Measurements from ENCODE around the gene LYVE1. TPM values are rescaled to one million over a fixed set of nuclear protein-coding genes. Genes with fewer than 3 reads are reported as not detected.

Gene LYVE1, protein sequence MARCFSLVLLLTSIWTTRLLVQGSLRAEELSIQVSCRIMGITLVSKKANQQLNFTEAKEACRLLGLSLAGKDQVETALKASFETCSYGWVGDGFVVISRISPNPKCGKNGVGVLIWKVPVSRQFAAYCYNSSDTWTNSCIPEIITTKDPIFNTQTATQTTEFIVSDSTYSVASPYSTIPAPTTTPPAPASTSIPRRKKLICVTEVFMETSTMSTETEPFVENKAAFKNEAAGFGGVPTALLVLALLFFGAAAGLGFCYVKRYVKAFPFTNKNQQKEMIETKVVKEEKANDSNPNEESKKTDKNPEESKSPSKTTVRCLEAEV
- polyA plus RNA-seq (ENCODE audit: insufficient read length in 12 of 12) = 100 to 1,000 TPM in 2 of 12 donors, 10 to 100 TPM in 9, not detected in 1; 43.4 to 111 (median 84.8) TPM
- long read RNA-seq, donor 1, transcript LYVE1-201 (6 exons, 3,273 nt) = major isoform, 5 of 14 reads
- long read RNA-seq, donor 1, partial matches to known transcripts = 9 of 14 reads
- long read RNA-seq, donor 1, other reads (novel, unspliced or antisense) = 0 of 14 reads
- long read RNA-seq, donor 2, transcript LYVE1-201 (6 exons, 3,273 nt) = major isoform, 23 of 33 reads
- long read RNA-seq, donor 2, partial matches to known transcripts = 10 of 33 reads
- long read RNA-seq, donor 2, other reads (novel, unspliced or antisense) = 0 of 33 reads
- long read RNA-seq, donor 3, transcript LYVE1-201 (6 exons, 3,273 nt) = major isoform, 10 of 10 reads
- long read RNA-seq, donor 3, partial matches to known transcripts = 0 of 10 reads
- long read RNA-seq, donor 3, other reads (novel, unspliced or antisense) = 0 of 10 reads
- long read RNA-seq, donor 4, transcript LYVE1-201 (6 exons, 3,273 nt) = major isoform, 10 of 15 reads
- long read RNA-seq, donor 4, partial matches to known transcripts = 5 of 15 reads
- long read RNA-seq, donor 4, other reads (novel, unspliced or antisense) = 0 of 15 reads
- long read RNA-seq, donor 5 = 0 reads
- long read RNA-seq, donor 6, transcript LYVE1-201 (6 exons, 3,273 nt) = major isoform, 8 of 27 reads
- long read RNA-seq, donor 6, partial matches to known transcripts = 19 of 27 reads
- long read RNA-seq, donor 6, other reads (novel, unspliced or antisense) = 0 of 27 reads
- long read RNA-seq, donor 7, transcript LYVE1-201 (6 exons, 3,273 nt) = major isoform, 9 of 16 reads
- long read RNA-seq, donor 7, partial matches to known transcripts = 7 of 16 reads
- long read RNA-seq, donor 7, other reads (novel, unspliced or antisense) = 0 of 16 reads
- long read RNA-seq, donor 8, transcript LYVE1-201 (6 exons, 3,273 nt) = major isoform, 17 of 46 reads
- long read RNA-seq, donor 8, partial matches to known transcripts = 29 of 46 reads
- long read RNA-seq, donor 8, other reads (novel, unspliced or antisense) = 0 of 46 reads
- long read RNA-seq, donor 9, transcript LYVE1-201 (6 exons, 3,273 nt) = major isoform, 10 of 33 reads
- long read RNA-seq, donor 9, partial matches to known transcripts = 23 of 33 reads
- long read RNA-seq, donor 9, other reads (novel, unspliced or antisense) = 0 of 33 reads
- long read RNA-seq, donor 10, transcript LYVE1-201 (6 exons, 3,273 nt) = major isoform, 19 of 37 reads
- long read RNA-seq, donor 10, partial matches to known transcripts = 18 of 37 reads
- long read RNA-seq, donor 10, other reads (novel, unspliced or antisense) = 0 of 37 reads
- long read RNA-seq, donor 11, transcript LYVE1-201 (6 exons, 3,273 nt) = major isoform, 10 of 36 reads
- long read RNA-seq, donor 11, partial matches to known transcripts = 26 of 36 reads
- long read RNA-seq, donor 11, other reads (novel, unspliced or antisense) = 0 of 36 reads

DNA sequence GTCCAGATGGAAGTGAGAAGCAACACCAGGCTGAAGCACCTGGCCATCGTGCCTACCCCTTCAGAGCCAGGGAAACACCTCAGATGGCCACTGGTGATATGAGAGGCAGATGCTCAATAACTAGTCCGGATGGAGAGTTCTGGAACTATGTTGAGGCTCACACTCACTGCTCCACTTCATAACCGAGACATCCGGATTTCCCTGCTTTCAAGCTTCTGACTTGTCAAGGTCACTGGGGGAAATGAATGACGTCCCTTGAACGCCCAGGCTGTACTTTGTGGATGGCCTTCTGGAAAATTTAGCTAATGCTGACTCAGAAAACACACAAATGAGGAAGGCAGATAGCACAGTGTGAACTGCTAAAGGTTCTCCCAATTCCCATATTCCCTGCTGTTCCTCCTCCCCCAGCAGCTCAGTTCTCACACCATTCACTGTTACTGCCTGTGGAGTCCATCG is at the start of gene LYVE1:
LYVE1 (minus strand) TSS at position 180 of the 456 bp plus-strand sequence; CDS start at position 47, 133 bp downstream.
- peak; percentile 54 for DNase-seq

DNA sequence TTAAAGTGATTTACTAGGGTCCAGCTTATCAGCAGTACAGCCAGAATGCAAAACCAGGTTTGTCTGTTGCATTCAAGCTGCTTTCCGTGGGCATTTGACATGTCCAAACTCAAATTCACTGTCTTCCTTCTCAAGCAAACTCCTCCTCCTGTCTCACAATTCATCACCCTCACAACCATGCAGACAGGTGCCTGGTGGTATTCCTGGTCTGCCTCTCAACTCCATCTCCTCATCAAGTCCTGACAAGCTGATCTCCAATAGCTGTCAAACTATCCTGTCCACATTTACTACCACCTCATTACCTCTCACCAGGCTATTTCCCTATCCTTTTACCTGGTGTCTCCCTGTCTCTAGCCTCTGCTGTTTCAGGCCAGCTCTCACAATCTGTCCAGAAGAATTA is 49.1 kb upstream of the LYVE1 start:
- no peak for DNase-seq

DNA sequence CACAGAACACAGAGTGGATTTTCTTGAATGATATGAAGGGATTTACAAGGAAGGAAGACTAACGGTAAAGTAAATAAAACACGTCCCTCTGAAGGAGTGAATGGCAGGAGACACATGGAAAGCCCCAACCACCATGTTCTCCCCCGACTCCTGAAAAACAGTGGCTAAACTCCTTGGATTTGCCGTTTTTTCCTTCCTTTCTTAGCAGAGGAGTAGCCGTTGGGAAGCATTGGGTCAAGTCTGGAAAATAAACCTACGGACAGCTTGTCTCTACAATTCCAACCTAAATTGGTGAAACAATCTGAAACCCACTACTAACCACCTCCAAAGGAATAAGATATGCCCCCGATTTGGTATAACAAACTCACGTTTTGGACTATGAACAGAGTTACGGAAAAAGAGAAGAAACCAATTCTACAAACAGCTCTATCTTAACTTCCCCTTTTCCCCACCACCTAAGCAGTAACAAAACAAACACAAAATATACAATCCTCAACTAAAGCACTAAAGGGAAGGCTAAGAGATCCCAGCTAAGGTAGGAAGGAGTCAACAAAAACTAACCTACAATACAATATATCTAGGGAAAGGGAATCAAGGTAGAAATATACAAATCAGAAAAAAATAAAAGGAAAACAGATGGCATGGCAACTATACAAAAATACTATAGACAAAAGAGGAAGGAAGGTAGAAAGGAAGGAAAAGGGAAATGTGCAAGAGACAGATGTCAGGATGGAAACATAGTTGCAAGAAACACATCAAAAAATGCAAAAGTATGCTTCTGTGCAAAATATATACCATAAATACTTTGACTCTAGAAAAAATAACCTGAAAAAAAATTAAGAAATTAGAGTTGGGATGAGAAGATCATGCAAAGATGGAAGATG is 43.8 kb upstream of the LYVE1 start:
- no peak for DNase-seq

DNA sequence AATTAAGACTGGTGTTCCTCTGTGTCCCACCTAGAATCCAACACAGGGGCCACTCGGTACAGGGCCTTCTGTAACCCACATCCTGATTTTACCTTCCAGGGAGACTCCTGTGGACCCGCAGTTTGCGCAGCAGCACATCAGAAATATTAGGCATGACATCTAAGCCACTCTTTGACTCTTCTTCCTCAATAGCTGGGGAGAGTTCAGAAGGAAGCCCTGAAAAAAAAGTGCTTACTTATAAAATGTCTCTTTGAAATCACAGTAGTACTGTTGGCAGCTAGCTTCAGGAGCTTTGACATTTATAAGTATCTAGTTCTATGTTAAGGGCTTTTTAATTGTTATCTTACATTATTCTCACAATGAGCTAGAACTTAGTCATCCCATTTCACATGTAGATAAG is 41.2 kb upstream of the LYVE1 start:
- no peak for DNase-seq

DNA sequence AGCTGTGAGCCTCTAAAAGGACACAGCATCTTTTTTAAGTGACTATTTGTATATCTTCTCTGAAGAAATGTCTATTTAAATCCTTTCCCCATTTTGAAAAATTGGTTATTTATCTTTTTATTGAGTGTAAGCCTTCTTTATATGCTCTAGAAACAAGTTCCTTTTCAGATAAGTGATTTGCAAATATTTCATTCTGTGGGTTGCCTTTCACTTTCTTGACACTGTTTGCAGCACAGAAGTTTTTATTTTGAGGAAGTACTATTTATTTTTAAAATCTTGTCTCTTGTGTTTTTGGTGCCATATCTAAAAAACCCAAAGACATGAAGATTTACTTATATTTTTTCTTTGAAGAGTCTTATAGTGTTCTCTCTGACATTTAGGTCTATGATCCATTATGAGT is 40.1 kb upstream of the LYVE1 start:
- DNase-seq = no peak

DNA sequence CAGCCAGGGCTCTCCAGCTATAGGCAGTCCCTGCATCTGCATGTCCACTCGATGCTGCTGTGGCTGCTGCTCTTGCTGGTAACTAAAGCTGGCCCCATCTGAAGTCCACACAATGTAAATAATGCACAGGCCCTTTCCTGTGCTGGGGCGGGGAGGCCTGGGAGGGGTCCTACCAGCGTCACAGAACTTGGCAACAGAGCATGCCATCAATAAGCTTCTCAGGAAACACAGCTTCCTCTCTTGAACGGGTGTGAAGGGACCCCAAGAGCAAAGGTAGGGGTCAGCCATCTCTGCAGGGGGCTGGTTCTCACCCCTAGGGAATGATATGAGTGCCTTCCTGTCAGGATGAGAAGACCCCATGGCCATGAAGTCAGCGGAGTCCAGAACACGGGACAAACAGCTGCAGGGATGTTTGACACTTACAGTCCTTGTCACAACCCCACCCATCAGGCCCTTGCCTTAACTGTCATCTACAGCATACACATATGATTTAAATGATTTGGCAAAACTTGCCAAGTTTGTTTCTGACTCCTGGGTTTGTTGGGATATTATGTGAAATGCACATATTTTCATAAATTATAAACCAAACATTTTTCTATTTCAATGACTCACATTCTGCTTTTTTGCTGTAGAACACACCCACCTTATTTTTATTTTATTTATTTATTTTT is 39.1 kb upstream of the LYVE1 start:
- no peak for DNase-seq

DNA sequence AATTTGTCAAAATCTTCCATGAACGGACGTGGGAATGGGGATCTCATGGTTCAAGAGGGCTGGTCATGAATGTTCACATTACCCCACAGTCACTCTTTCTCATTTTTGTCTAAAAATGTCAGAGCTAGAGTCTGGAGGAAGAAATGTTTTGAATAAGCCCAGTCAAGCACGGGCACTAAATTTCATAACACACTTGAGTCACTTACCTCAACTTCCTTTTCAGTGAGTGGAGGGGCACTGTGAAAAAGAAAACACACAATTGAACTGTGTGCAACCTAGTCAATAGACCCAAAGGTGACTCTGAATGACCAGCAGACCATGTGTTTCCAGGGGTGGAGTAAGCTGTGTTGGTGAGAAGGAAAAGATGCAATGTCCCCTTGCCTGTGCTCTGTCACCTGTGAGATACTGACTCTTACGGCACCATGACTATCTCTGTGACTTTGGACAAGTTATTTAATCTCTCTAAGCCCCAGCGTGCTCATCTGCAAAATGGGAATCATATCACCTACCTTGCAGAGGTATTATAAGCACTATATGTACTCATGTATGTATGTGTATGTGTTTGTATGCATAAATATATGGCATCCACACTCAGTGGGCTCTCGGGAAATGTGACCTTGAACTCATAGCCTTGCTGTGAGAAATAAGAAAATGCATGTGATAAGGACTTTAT is 38.2 kb upstream of the LYVE1 start:
- no peak for DNase-seq

DNA sequence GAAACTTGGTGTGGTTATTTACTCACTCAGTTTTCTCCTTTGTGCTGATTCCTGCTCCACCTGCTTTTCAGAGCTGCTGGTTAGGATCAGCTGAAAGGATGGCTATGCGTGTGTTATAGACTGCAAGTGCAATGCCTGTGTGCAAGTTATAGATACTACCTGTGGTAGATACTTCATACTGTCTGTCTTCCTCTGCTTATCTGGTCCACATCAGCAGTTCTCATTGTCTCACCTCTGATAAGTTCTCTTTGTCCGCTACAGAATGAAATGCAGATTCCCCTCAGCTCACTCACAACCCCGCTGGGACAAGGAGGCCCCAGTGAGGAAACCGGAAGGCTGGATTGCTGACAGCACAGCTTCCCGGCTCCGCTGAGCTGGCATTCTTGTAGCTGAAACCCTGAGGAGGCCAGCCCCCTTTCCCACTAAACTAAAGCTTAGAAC is 37.5 kb upstream of the LYVE1 start:
- DNase-seq = peak; percentile 56

DNA sequence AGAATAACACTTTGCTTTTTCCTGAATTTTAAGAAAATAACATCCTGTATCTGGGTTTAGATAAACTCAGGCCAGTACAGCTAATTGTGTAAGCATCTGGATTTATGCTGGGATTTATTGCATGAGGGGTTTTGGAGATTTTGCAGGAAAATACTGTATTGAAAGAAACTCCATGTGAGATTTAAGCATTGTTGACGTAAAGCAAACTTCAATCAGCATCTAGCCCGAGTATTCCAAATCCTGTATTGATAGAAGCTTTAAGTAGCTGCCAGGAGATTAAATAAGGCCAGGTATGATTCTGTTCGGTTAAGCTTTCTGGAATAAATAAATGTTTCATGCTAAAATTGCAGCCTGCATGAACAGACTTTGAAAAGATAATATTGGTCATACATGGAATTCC is 36.3 kb upstream of the LYVE1 start:
- DNase-seq = no peak

DNA sequence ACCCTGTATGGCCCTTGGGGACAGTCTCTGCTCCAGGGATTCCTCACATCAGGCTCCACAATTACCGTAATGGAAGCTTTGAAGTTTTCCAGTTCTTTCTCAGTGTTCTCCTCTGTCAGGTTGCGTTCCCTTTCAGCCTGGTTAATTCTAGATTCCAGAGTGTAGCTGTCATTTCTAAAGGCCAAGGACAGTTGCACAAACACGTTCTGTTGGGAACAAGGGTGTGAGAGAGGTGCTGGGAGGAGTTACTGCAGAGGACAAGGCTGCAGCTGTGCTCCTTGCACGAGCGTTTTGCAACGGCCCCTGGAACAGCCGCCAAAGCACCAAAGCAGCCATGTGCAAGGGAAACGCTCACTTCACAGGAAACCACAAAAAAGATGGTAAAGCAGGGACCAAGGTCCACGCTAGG is 35.9 kb upstream of the LYVE1 start:
- no peak for DNase-seq

DNA sequence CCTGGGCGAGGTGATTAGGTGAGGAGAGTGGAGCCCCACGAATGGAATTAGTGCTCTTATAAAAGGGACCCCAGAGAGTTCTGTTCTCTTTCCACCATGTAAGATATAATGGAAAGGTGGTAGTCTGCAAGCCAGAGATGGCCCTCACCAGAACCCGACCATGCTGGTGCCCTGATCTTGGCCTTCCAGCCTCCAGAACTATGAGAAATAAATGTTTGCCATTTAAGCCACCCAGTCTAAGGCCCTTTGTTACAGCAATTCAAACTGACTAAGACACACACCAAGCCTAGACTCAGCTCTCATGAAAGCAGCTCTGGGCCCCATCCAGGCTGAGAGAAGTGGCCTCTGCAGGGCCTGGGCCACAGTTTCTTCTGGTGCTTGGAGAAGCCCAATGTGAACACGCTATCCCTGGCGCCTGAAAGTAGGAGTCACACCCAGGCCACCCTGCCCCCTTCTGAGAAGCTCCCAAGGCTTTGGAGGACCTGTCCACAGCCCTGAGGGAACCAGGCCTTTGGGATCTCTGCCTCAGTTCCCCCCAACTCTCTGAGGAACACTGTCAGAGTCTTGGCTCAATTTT is 35.3 kb upstream of the LYVE1 start:
- no peak for DNase-seq

DNA sequence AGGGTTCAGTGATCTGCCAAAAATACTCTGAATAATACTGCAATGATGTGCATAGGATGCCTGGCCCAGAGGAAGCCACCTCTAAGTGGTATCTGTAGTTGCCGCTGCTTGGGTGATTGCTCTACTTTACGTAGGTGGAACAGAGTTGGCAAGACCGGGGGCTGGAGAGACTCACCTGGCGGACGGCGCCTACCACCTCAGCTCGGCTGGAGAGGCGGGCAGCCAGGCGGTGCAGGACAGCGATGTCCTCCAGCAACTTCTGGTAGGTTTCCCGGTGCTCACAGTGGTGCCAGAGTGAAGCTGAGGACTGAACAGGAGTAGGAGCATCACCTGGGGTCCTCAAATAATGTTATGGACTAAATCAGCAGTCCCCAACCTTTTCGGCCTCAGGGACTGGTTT is 34.5 kb upstream of the LYVE1 start:
- DNase-seq = no peak

DNA sequence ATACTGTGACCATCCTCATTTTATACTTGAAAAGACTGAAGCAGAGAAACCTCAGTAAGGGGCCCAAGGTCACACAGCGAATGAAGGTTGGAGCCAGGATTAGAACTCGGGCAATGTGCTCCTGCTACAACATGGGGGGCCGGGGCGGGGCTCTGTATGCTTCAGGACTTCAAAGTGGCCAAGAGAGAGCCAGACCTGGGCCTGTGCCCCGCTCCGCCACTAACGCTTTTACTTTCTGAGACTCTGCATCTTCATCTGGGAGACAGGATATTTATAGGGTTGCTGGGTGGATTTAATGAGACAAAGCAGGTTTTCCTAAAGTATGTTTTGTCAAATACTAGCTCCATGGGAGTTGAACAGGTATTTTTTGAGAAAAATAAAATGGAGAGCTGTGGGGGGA is 33.9 kb upstream of the LYVE1 start:
- no peak for DNase-seq

DNA sequence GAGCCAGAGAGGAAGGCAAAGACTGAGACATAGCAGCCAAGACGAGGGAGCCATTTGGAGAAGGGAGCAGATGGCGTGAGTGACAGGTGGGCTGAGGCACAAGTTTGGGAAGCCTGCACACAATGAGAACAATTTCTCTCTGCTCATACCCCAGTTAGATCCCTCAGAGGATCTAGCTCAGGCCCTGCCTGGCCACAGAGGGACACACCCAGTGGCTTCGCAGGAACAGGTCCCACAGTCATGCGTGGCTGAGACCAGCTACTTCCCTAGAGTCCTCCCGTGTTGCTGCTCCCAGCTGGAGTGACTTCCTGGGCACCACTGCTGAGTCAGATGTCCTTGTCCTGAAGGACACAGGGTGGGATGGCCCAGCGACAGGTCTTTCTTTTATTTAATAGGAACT is 33.4 kb upstream of the LYVE1 start:
- no peak for DNase-seq

DNA sequence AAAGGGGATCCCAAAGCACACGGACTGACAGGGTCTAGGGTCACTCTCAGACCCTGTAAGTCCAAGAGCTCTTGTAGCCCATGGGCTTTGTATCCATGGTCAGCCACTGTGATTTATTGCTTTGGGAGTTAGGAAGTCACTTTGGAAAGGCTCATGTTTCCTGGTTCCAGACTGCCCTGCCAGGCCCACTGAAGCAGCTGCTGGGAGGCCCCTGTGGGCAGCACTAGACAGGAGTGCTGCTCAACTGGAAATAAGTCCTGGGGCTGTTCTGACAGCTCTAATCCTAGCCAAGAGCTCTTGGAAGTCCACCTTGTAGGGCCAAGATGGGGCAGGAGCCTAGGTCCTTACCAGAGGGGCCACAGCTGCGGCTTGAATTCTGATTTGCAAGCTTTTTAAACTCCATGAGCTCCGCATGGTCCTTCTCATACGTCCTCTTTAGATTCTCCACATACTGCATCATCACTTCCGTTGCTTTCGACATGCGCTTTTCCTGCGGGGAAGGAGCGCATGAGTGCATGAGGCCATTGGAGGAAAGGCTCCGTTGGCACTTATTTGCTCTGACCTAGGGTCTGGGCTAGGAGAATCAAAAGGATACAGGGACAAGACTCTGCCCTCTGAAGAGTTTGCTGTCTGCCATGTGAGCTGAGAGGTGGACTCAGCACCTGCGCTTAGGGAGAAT is 32.2 kb upstream of the LYVE1 start:
- DNase-seq = no peak

DNA sequence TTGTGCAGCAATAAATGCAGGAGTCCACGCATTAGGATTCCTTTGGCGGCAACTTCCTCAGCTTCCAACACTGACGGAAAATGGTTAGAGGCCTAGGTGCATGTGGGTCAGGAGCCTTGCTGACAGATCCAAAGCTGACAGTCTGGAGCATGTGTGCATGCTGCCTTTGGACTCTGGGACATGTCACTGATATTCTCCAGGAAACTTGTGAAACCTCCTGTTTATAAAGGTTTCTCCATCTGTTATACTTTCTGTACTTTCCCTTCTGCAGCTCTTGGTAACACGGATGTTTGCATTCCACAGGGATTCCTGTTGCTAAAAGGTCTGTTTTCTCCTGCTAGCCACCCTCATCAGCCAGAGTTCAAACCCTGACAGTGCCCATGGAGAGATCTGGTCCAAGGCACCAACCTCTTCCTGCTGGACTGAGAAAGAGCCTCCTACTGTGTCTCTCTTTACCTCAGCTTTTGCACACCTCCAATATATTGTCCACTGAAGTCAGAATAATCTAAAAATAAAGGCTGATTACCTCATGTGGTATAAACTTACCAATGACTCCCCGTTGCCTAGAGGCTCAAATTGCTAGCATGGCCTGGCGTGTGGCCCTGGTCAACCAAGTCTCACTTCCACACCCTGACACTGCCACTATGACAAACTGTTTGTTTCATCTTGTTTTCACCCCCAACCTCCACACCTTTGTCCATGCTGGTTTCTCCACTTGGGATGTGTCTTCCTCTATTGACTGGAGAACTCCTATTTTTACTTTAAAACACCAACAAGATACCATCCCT is 31.1 kb upstream of the LYVE1 start:
- no peak for DNase-seq

DNA sequence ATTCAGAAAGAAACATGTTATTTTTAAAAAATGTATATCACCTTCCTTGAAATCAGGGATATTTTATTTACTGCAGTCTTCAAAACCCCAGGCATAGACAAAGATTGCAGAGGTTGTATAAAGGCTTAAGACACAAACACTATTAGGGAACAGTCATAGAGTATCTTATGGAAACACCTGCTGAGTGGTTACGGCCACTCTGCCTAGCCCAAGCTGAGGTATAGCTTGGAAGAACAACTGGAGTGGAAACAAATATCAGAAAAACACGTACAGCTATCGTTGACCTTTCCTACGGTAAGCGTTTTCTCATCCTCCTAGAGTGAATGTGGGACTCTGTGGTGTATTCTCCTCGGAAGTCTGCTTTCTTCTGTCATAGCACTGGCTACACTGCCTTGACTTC is 30.4 kb upstream of the LYVE1 start:
- DNase-seq = no peak
